Stomach (tissue), 4 donors: ENCODE results near the gene PTPRE.
A peak's percentile ranks its signal among the peaks of the same experiment; 100 is the strongest.

Source experiments
- EP300 ChIP-seq: sonication (generic); formaldehyde crosslinking; IDR thresholded peaks from one replicate; pipeline ENCODE4 v1.6.1; 2017; ENCODE audit warnings: antibody characterized with exemption
- POLR2A ChIP-seq, 4 donors: fragments of 450-650 bp; IDR thresholded peaks; one replicate each; pipeline ENCODE4 v1.6.1; 2016; ENCODE audit warnings: antibody characterized with exemption in 4 of 4, control low read depth in 2 of 4, mild to moderate bottlenecking in 1 of 4, moderate library complexity in 1 of 4
- POLR2AphosphoS5 ChIP-seq, 3 donors: sonication (generic); formaldehyde crosslinking; IDR thresholded peaks; one replicate each; pipeline ENCODE4 v1.6.1; 2016; ENCODE audit warnings: antibody characterized with exemption in 3 of 3
- TF ChIP-seq, protein P1 (sequence below), 7 experiments: fragments of 450-650 bp in 4 of 7; fragments of 200-600 bp in 3 of 7; sonication (generic) in 3 of 7; IDR thresholded peaks; one replicate each; pipeline ENCODE4 v1.5.1; 2016 to 2019; ENCODE audit warnings: antibody characterized with exemption in 7 of 7, control low read depth in 2 of 7, mild to moderate bottlenecking in 1 of 7

GRCh38 chr10:128011059-128011979 lies 104.4 kb downstream of the PTPRE start:
- TF ChIP-seq, protein P1, sequence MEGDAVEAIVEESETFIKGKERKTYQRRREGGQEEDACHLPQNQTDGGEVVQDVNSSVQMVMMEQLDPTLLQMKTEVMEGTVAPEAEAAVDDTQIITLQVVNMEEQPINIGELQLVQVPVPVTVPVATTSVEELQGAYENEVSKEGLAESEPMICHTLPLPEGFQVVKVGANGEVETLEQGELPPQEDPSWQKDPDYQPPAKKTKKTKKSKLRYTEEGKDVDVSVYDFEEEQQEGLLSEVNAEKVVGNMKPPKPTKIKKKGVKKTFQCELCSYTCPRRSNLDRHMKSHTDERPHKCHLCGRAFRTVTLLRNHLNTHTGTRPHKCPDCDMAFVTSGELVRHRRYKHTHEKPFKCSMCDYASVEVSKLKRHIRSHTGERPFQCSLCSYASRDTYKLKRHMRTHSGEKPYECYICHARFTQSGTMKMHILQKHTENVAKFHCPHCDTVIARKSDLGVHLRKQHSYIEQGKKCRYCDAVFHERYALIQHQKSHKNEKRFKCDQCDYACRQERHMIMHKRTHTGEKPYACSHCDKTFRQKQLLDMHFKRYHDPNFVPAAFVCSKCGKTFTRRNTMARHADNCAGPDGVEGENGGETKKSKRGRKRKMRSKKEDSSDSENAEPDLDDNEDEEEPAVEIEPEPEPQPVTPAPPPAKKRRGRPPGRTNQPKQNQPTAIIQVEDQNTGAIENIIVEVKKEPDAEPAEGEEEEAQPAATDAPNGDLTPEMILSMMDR (IDR thresholded peaks at IDR 0.05): peak in 6 of 7 experiments; percentile 52 to 99 (median 96)
- TF ChIP-seq POLR2A (IDR thresholded peaks at IDR 0.05) (no peak), POLR2AphosphoS5 (IDR thresholded peaks at IDR 0.05) (peak in 1 of 3 donors; percentile 57), EP300 (no peak)
